ENCODE results near the gene ELAVL1.
"Not testable (repeated sequence)": the region's sequence is repeated elsewhere in the genome, so short reads cannot be mapped to it uniquely, and the experiment has no call there.

ELAVL1 gene

DNA sequence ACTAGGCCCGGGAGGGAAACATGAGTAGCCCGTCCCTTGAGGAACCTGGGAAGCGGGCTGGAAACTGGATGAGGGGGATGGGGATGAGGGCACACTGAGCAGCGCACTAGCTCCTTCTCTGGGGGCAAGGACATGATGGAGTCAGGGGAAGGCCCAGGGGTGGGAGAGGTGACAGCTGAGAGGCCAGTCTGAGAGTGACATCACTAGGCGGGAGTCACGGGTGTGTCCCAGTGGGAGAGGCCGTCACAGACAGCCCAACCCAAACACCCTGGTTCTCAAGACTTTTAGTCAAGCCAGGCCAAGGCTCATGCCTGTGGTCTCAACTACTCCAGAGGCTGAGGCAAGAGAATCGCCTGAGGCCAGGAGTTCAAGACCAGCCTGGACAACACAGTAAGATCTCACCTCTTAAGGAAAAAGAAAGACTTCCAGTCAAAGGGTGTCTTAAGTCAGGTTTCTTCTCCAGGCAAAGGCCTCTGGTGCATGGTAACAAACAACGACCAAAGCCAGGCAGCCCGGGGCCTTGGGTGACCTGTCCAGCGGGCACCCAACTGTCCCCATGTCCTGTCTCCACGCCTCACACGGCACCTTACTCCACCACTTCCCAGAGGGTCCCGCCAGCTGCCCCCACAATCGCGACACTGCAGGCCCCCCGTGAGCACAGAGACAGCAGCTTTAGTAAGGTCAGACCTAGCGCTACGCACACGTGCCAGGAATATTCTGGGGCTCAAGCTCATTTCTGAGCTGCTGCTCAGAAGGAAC is 36.5 kb downstream of the ELAVL1 start:
- no peak for DNase-seq (ENCODE audit: low read depth)

DNA sequence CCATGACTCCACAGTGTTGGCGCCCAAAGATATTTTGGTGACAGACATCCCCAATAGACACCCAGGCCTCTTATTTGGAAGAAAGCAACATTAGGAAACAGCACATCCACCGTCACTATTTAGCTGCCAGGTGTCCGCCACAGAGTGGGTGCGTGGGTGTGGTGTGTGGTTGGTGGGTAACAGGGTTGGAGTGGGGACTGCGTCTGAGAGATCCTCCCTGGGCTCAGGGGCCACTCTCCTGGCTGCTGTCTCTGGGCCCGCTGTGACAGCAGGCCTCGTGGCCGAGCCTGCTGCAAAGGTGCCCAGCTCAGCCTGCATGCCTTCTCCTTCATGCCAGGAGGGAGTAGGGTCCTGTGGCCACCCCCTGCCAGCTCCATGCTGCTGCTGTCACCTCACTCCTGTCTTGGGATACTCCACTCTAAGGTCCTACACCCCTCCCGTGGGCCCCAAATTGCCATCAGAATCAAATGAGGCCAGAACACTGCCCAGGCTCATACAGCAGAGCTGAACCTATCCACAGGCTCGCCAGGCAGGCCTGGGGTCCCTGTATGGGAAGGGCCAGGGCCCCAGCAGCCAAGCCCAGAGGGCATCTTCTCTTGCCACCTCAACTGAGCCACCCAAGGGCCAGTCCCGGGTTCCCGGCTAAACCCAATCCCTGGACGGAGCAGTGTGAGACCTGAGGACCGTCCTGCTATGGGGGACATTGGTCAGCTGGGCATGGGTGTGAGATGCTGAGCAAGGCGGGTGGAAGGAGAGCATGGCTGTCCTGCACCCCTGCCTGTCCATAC is 37.2 kb downstream of the ELAVL1 start:
- DNase-seq (ENCODE audit: low read depth) = no peak

DNA sequence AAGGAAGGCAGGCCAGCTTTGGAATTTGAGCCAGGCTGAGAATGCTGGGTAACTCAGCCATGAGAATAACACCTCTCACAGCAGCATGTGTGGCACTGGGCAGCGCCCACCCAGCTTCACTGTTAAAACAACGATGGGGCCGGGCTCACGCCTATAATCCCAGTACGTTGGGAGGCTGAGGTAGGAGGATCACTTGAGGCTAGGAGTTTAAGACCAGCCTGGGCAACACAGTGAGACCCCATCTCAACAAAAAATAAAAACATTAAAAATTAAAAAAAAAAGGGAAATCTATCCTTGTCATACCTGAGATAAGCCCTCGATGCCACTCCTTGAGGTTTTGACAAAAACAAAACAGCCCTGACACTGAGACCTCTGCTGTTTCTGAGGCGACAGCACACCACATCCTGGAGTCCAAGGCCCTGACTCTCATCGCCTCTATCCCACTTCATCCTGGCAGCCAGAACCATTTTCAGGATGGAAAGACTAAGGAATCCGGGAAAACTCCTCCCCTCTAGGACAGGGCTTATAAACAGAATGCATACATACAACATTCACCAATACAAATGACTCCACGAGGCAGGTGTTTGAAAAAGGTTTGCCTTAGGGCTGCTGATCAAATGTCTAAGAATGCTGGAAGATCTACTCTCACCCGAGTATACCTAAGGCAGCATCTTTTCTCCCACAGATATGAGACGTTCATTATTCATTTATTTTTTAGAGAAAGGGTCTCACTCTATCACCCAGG is 39.3 kb downstream of the ELAVL1 start:
- no peak for DNase-seq (ENCODE audit: low read depth)

DNA sequence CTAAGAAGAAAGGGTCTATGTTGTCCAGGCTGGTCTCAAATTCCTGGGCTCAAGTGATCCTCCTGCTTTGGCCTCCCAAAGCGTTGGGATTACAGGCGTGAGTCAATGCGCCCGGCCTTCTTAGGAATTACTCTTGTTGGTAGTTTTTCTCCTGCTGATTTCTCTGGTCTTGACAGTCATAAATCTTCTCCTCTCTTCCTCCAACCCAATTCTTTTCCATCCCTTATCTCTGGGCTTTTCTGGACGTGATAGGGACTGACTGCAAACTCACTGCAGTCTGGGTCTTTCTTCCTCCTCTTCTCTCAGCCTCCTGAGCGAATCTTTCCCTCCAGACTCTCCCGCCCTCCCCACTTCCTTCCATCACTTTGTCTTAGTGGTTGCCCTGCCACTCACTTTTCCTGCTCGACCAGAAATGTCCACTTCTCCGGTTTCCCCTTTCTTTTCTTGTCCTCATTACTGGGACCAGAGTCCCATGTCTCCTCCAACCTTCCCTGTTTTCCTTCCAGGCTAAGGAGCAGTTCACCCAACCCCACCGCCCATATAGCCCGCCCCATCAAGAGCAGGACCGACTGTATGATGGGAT is 40.1 kb downstream of the ELAVL1 start:
- peak; percentile 30 for DNase-seq (ENCODE audit: low read depth)

DNA sequence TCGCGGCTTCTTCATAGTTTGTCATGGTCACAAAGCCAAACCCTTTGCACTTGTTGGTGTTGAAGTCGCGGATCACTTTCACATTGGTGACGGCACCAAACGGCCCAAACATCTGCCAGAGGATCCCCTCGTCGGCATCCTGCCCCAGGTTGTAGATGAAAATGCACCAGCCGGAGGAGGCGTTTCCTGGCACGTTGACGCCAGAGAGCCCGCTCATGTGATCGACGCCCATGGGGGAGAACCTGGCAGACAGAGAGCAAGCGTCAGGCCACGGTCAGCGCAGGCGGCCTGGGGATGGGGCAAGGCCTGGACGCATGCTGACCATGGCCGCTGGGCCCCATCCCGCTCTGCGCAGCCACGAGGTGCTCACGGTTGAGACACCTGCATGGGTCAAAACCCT is 41.9 kb downstream of the ELAVL1 start:
- DNase-seq (ENCODE audit: low read depth) = no peak

DNA sequence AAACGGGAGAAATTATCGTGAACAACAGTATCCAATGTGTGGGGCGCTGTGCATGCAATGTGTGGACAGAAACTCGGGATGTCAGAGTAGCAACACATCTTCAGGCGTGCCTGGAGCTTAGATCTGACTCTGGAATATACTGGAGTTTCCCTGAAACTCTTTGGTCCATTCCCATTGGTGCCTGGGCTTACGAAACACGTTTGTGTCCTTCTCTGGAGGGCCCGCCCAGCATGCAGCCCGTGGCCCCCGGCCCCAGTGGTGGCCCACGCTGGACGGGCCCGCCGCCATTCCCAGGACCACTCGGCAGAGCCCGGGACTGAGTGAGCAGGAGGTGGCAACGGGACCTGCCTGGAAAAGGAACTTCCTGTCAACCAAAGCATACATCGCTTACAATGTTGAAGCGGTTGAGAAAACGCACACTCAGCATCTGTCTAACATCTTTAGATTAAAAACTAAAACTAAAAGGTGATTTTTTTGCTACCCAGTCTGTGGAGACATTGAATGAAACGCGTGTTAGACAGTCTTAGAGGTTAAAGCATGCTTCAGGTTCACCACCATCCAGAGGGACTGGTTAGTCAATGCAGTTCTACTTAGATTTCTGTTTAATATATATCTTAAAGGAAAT is 42.7 kb downstream of the ELAVL1 start:
- no peak for DNase-seq (ENCODE audit: low read depth)

DNA sequence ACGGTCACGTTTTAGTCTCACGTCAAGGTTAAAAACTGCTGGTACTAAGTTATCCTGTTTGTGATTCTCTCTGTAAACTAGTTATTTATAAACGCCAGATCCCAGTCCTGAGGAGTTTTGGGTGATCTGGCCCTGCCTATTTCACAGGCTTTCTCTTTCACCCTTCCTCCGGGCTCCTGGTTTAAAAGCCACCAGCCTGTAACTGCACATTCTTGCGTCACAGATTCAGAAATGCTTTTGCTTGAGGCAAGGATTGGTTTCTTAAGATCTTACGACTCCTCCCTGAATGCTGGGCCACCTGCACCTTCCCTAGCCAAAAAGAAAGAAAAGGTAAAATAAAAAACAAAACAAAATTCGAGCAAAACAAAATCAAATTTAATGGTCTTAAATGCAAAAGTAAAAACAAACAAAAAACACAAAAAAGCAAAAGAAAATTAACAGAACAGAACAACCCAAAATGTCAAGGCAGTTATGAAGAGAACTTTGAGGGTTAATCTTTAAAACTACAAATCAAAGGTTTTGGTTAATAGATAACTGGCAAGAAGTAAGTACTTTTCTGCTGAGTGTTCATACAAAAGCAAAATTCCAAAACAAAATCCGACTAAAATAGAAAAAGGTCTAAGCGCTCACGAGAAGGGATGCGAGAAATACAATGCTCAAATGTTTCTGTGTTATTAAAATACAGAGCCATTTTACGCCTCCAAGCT is 43.4 kb downstream of the ELAVL1 start:
- no peak for DNase-seq (ENCODE audit: low read depth)

DNA sequence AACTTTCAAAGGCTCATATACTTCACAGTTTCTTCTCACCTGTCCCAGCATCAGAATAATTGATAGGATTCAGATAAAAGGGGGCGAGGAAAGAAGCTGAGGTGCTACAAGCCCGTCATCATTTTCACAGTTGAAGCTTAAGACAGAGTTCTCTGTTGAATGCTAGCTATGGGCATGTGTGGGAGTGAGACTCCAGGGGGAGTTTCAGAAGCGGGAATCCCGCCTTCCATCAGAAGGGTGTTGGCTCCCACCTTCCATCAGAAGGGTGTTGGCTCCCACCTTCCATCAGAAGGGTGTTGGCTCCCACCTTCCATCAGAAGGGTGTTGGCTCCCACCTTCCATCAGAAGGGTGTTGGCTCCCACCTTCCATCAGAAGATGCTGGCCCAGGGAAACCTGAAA is 44.4 kb downstream of the ELAVL1 start:
- not testable (repeated sequence) for DNase-seq (ENCODE audit: low read depth)

DNA sequence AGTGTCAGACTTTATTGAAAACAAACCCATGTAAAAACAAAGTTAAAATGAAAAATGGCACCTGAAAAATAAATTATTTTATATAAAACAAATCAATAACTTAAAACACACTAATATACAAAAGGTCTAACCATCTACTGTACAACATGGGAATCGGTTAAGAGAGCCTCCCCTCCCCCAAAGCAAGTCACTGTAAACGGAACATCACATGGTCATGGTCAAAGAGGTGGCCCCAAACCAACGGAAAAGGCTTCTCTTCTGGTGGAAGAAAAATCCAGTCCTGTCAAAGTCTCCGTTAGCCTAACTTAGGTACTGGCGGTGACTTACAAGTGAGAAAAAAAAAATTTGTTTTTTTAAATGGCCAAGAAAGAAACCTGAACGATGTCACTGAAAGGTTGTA is 46.2 kb downstream of the ELAVL1 start:
- DNase-seq (ENCODE audit: low read depth) = no peak

DNA sequence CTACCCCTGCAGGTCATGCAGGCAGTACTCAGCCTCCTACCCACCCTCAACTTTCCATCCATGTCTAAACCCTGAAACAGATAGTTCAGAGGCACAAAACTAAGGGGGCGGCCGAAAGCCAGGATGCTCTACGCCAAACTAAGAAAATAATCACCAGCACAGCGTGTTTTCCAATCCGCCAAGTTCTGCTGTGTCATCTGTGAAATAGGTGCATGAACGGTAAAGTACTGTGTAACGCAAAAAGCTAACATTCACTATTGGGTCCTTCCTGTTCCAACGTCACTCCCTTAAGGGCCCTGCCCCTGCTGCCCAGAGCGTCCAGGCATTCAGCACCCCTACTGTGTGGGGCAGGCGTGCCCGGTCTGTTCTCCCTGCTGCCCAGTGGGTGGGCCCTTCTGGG is 49.7 kb downstream of the ELAVL1 start:
- DNase-seq (ENCODE audit: low read depth) = no peak

DNA sequence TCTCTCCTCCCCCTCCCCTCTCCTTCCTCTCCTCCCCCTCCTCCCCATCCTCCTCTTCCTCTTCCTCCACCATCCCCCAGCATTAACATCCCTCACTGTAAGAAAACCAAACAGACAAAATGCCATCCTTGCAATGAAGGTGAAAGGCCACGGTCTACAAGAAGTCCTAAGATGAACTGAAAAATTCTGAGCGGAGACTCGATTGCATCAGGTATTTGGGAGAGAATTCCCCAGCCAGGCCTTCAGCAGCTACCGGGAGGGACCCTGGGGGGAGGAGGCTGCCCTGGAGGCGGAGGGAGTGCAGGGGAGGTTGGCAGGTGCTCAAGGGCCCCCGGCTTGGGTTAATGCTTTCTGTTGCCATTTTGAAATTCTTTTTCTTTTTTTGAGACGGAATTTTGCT is 51.9 kb downstream of the ELAVL1 start:
- DNase-seq (ENCODE audit: low read depth) = peak; percentile 14

DNA sequence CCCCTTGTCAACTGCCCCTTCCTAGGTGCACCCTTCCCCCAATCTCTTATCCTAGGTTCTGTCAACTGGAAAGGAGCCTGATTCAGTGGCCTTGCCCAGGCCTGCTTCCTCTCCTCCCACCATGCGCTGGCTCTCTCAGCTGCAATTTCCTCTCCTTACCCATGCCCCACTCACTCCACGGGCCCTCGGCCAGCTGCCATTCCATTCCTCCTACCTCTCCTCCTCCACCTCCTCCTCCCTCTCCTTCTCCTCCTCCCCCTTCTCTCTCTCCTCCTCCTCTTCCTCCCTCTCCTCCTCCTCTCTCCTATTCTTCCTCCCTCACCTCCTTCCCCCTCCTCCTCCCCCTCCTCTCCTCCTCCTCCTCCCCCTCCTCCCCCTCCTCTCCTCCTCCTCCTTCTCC is 52.4 kb downstream of the ELAVL1 start:
- DNase-seq (ENCODE audit: low read depth) = peak; percentile 62

DNA sequence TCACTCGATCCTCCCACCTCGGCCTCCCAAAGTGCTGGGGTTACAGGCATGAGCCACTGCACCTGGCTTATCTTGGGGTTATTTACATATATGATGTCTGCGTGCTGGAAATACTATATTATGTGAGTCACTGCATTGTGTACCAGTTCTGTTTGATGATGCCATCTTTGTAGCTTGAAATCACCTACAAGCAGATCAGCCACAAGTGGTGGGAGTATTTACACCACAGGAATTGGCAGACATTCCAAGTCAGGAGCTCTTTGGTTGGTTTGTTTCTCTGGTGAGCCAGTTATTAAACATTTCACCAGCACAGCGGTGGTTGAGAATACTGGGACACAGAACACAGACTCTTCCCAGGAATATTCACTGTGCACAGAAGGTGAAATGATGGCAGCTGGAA is 57.5 kb downstream of the ELAVL1 start:
- DNase-seq (ENCODE audit: low read depth) = peak; percentile 82

DNA sequence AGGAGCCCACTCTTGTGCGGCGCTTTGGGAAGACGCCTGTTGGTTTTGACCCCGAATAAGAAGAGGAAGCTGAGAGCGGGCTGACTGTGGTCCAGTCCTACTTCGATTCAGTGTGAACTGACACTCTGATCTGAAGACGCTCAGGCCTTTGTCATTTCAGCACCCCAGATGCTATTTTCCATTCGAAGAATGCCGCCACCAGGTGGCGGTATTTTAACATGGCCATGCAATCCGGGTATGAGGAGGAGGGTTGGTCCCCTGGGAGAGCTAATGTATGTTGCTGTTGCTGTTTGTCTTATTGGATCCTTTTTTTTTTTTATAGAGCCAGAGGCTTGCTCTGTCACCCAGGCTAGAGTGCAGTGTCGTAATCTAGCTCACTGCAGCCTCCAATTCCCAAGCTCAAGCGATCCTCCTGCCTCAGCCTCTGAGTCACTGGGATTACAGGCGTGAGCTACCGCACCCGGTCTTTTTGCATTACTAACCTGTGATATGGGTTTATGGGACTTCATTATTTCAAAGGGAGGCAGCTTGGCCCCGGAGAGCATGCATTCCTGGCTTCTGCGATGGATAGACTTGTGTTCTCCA is 61.2 kb downstream of the ELAVL1 start:
- peak; percentile 86 for DNase-seq (ENCODE audit: low read depth)

DNA sequence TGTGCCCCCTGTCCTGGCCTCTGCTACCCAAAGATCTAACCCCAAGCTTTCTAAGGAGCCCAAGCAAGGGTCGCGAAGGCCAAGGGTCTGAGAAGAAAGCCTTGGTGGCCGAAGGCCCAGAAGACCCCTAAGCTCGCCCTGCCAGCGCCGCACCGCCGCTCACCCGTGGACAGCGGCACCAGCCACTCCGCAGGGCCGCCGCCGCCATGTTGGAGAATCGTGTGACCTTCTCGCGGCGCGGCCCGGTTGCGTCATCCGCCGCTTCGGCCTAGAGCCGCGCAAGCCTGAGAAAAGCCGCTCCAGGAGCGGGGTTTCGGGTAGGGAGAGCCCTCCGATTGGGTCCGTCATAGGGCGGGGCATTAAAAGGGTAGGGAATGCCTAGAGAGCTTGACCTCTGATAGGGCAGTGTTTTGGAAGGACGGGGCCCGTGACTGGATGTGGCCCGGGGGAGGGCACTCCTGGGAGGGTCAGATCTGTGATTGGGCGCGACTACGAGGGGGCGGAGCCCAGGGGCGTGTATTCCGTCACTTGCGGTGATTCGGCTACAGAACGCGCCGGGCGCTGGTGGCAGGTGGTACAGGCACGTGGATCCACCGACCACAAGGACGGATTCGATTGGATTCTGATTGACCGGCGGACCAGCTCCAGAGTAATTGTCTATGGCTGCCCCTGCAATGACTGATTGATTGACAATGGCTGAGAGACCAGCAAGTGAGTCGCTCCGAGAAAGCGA is 61.8 kb downstream of the ELAVL1 start, which contains the start of gene TIMM44:
TSS of gene TIMM44 (minus strand) at position 223 of the 733 bp plus-strand sequence. CDS start at position 208, 15 bp downstream.
- DNase-seq (ENCODE audit: low read depth) = peak; percentile 100

DNA sequence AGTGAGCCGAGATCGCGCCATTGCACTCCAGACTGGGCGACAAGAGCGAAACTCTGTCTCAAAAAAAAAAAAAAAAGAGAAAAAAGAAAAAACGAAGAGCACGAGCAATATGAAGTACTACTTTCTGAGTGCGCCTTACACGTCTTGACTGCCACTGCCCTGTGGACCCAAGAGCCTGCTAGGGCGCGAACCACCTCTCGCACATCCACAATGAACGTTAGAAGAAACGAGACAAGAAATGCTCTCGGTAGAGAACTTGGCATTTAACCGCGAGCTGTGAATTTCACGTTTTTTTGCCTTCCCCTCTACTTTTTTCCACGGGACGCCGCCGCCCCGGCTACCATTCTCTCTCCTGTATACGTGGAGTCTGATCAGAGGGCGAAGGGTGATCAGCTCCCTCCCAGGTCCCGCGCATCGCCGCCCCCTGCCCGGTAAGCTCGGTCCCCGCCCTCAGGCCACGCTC is 62.4 kb downstream of the ELAVL1 start:
- no peak for DNase-seq (ENCODE audit: low read depth)

DNA sequence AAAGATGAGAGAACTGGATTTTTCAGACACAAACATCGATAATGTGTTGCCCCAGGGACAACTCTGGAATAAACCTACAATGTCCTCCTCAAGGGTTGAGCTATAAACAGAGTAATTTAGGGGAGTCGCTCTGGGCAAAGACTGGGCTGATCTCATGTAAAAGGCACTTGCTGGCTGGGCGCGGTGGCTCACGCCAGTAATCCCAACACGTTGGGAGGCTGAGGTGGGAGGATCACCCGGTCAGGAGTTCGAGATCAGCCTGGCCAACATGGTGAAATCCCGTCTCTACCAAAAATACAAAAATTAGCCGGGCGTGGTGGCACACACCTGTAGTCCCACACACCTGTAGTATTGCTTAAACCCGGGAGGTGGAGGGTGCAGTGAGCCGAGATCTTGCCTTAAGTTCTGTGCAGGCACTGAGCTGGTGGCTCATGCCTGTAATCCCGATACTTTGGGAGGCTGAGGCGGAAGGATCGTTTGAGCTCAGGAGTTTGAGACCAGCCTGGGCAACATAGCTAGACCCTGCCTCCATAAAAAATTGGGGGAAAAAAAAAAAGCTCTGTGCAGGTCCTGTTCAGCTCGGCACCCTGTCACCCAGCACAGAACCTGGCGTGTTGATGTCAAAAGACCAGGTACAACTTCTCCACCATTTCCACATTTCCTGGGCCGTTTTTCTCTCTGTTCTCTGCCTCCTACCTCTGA is 63.4 kb downstream of the ELAVL1 start:
- DNase-seq (ENCODE audit: low read depth) = no peak

DNA sequence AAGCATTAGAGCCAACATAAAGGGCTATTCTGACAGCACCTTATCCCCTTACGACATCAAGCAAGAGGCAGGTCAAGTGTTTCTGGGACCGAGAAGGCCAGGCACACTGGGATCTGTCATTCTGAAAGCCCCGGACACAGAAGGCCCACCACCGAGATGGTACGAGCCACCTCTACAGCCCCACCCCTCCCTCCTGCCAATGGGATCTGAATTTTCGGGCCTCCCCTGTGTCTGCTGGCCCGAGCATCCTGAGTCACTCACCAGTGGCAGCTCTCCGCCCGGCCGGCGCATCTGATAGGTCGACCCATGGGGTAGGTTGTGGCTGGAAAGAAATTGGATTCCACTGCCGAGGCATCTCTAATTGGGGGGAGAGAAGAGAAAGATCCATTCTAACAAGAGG is 64.6 kb downstream of the ELAVL1 start:
- DNase-seq (ENCODE audit: low read depth) = no peak

DNA sequence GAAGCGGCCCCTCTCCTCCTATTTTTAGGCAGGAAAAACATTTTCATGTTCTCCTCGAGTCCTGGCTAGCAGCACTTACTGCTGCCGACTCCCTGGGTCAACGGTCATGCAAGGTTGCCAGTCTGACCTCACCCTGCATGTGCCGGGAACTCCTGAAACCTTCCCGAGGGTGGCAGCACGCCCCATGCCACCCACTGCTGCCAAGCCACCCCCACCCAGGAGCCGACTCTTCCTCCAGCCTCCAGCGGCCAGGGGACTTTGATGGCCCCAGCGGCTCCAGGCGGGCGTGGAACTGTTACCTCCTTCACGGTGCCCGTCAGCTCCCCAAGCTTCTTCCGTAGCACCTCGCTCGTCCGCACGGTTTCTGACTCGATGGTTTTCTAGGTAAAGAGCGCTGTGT is 70.7 kb downstream of the ELAVL1 start:
- DNase-seq (ENCODE audit: low read depth) = no peak

Measured in amniotic epithelial cell (primary cell).